ENCODE measurements around the gene IFT122.
"Not testable (repeated sequence)": the region's sequence is repeated elsewhere in the genome, so short reads cannot be mapped to it uniquely, and the experiment has no call there.

The IFT122 gene

GRCh38 chr3:129543156-129543790, 103.2 kb downstream of the IFT122 start, which contains the start of gene H1-8:
TSS of gene H1-8 (plus strand) at chr3:129543175. CDS start at chr3:129543219, 44 bp downstream.
- Histone ChIP-seq H2AK5ac (ENCODE audit: low read length) (no peak within 1 kb of the TSS), H3K27ac (ENCODE audit: low read depth, low read length) (no peak within 1 kb of the TSS), H3K56ac (ENCODE audit: low read length) (no peak within 1 kb of the TSS), H3K18ac (ENCODE audit: low read length) (no peak within 1 kb of the TSS), H3K36me3 (ENCODE audit: control insufficient read depth, insufficient read depth, low read length) (no peaks in the 10 kb centered on the region), H3K23ac (ENCODE audit: low read length) (no peak within 1 kb of the TSS), H2BK120ac (ENCODE audit: low read depth, low read length) (no peak within 1 kb of the TSS), H3K27me3 (ENCODE audit: insufficient read depth, low read length, poor library complexity) (no peaks in the 10 kb centered on the region), H3K79me1 (ENCODE audit: low read length) (no peaks in the 10 kb centered on the region), H4K8ac (ENCODE audit: low read depth, low read length) (no peak within 1 kb of the TSS), H3K79me2 (ENCODE audit: control insufficient read depth, insufficient read depth, low read length) (no peaks in the 10 kb centered on the region), H3K4ac (ENCODE audit: low read depth, low read length) (no peak within 1 kb of the TSS), H3K4me1 (ENCODE audit: control insufficient read depth, low read depth, low read length) (no peaks in the 10 kb centered on the region), H3K4me2 (ENCODE audit: low read length) (no peak within 1 kb of the TSS), H3K9ac (ENCODE audit: low read length) (no peak within 1 kb of the TSS), H3K4me3 (ENCODE audit: low read length) (no peak within 1 kb of the TSS), H2BK15ac (replicated peaks; ENCODE audit: low read depth) (no peak within 1 kb of the TSS), H4K5ac (ENCODE audit: low read length) (no peak within 1 kb of the TSS), H2BK5ac (ENCODE audit: low read length) (no peak within 1 kb of the TSS)
- DNase-seq = no peak
- WGBS (ENCODE audit: extremely low coverage, insufficient coverage, low lambda C conversion rate) = no CpG with 5 or more reads among the region's 16 CpGs

- H3K4me2 ChIP-seq (ENCODE audit: low read length) = no peak overlapping the region
Measured at GRCh38 chr3:129543999-129544398, 104.0 kb downstream of the IFT122 start.

GRCh38 chr3:129545951-129546350, 105.9 kb downstream of the IFT122 start:
- H2BK120ac ChIP-seq (ENCODE audit: low read depth, low read length); H3K27me3 ChIP-seq (ENCODE audit: insufficient read depth, low read length, poor library complexity); H3K4me1 ChIP-seq (ENCODE audit: control insufficient read depth, low read depth, low read length); H3K36me3 ChIP-seq (ENCODE audit: control insufficient read depth, insufficient read depth, low read length); H3K79me2 ChIP-seq (ENCODE audit: control insufficient read depth, insufficient read depth, low read length); H3K9ac ChIP-seq (ENCODE audit: low read length); H3K27ac ChIP-seq (ENCODE audit: low read depth, low read length); DNase-seq; H2BK5ac ChIP-seq (ENCODE audit: low read length); H4K5ac ChIP-seq (ENCODE audit: low read length); H3K4me2 ChIP-seq (ENCODE audit: low read length); H3K4ac ChIP-seq (ENCODE audit: low read depth, low read length); H2BK15ac ChIP-seq (replicated peaks; ENCODE audit: low read depth); H3K79me1 ChIP-seq (ENCODE audit: low read length); H3K56ac ChIP-seq (ENCODE audit: low read length); H4K8ac ChIP-seq (ENCODE audit: low read depth, low read length); H3K4me3 ChIP-seq (ENCODE audit: low read length); H3K23ac ChIP-seq (ENCODE audit: low read length); H2AK5ac ChIP-seq (ENCODE audit: low read length); H3K18ac ChIP-seq (ENCODE audit: low read length): not testable (repeated sequence)
- WGBS (ENCODE audit: extremely low coverage, insufficient coverage, low lambda C conversion rate) = no CpG with 5 or more reads among the region's 3 CpGs

More at GRCh38 chr3:129543999-129544398, 104.0 kb downstream of the IFT122 start:
- no peak for DNase-seq
- no peak overlapping the region for H3K18ac ChIP-seq (ENCODE audit: low read length)
- no peak overlapping the region for H3K23ac ChIP-seq (ENCODE audit: low read length)
- no peak overlapping the region for H2BK120ac ChIP-seq (ENCODE audit: low read depth, low read length)
- H2AK5ac ChIP-seq (ENCODE audit: low read length) = no peak overlapping the region
- H3K4ac ChIP-seq (ENCODE audit: low read depth, low read length) = no peak overlapping the region
- H3K27me3 ChIP-seq (ENCODE audit: insufficient read depth, low read length, poor library complexity) = no peaks in the 10 kb centered on the region
- H4K8ac ChIP-seq (ENCODE audit: low read depth, low read length) = no peak overlapping the region
- H2BK5ac ChIP-seq (ENCODE audit: low read length) = no peak overlapping the region
- H3K56ac ChIP-seq (ENCODE audit: low read length) = no peak overlapping the region
- no peaks in the 10 kb centered on the region for H3K79me1 ChIP-seq (ENCODE audit: low read length)
- no peaks in the 10 kb centered on the region for H3K36me3 ChIP-seq (ENCODE audit: control insufficient read depth, insufficient read depth, low read length)
- H3K4me1 ChIP-seq (ENCODE audit: control insufficient read depth, low read depth, low read length) = no peaks in the 10 kb centered on the region
- no peak overlapping the region for H4K5ac ChIP-seq (ENCODE audit: low read length)
- H3K9ac ChIP-seq (ENCODE audit: low read length) = no peak overlapping the region
- H2BK15ac ChIP-seq (replicated peaks; ENCODE audit: low read depth) = no peak overlapping the region
- WGBS (ENCODE audit: extremely low coverage, insufficient coverage, low lambda C conversion rate) = no CpG with 5 or more reads among the region's 9 CpGs
- H3K4me3 ChIP-seq (ENCODE audit: low read length) = no peak overlapping the region
- H3K79me2 ChIP-seq (ENCODE audit: control insufficient read depth, insufficient read depth, low read length) = no peaks in the 10 kb centered on the region
- no peak overlapping the region for H3K27ac ChIP-seq (ENCODE audit: low read depth, low read length)

- WGBS (ENCODE audit: extremely low coverage, insufficient coverage, low lambda C conversion rate) = no CpG with 5 or more reads among the region's 24 CpGs
- no peak for DNase-seq
- no peak overlapping the region for H2BK120ac ChIP-seq (ENCODE audit: low read depth, low read length)
- H3K9ac ChIP-seq (ENCODE audit: low read length) = no peak overlapping the region
- no peak overlapping the region for H4K8ac ChIP-seq (ENCODE audit: low read depth, low read length)
- H2AK5ac ChIP-seq (ENCODE audit: low read length) = no peak overlapping the region
- H4K5ac ChIP-seq (ENCODE audit: low read length) = no peak overlapping the region
- no peak overlapping the region for H3K4ac ChIP-seq (ENCODE audit: low read depth, low read length)
- no peak overlapping the region for H3K4me2 ChIP-seq (ENCODE audit: low read length)
- no peaks in the 10 kb centered on the region for H3K4me1 ChIP-seq (ENCODE audit: control insufficient read depth, low read depth, low read length)
- no peak overlapping the region for H3K56ac ChIP-seq (ENCODE audit: low read length)
- no peaks in the 10 kb centered on the region for H3K79me2 ChIP-seq (ENCODE audit: control insufficient read depth, insufficient read depth, low read length)
- no peak overlapping the region for H3K4me3 ChIP-seq (ENCODE audit: low read length)
- no peak overlapping the region for H3K23ac ChIP-seq (ENCODE audit: low read length)
- no peak overlapping the region for H3K18ac ChIP-seq (ENCODE audit: low read length)
- H3K79me1 ChIP-seq (ENCODE audit: low read length) = no peaks in the 10 kb centered on the region
- no peak overlapping the region for H2BK15ac ChIP-seq (replicated peaks; ENCODE audit: low read depth)
- no peak overlapping the region for H3K27ac ChIP-seq (ENCODE audit: low read depth, low read length)
- H3K36me3 ChIP-seq (ENCODE audit: control insufficient read depth, insufficient read depth, low read length) = no peaks in the 10 kb centered on the region
- no peak overlapping the region for H2BK5ac ChIP-seq (ENCODE audit: low read length)
- H3K27me3 ChIP-seq (ENCODE audit: insufficient read depth, low read length, poor library complexity) = no peaks in the 10 kb centered on the region
Measured at GRCh38 chr3:129547241-129547640, 107.2 kb downstream of the IFT122 start.

- no peak overlapping the region for H2BK5ac ChIP-seq (ENCODE audit: low read length)
- H3K4ac ChIP-seq (ENCODE audit: low read depth, low read length) = no peak overlapping the region
- H4K5ac ChIP-seq (ENCODE audit: low read length) = no peak overlapping the region
- no peaks in the 10 kb centered on the region for H3K79me1 ChIP-seq (ENCODE audit: low read length)
- no peak overlapping the region for H3K18ac ChIP-seq (ENCODE audit: low read length)
- DNase-seq = no peak
- WGBS (ENCODE audit: extremely low coverage, insufficient coverage, low lambda C conversion rate) = no CpG with 5 or more reads among the region's 19 CpGs
- no peaks in the 10 kb centered on the region for H3K36me3 ChIP-seq (ENCODE audit: control insufficient read depth, insufficient read depth, low read length)
- H3K23ac ChIP-seq (ENCODE audit: low read length) = no peak overlapping the region
- H3K56ac ChIP-seq (ENCODE audit: low read length) = no peak overlapping the region
- H3K4me3 ChIP-seq (ENCODE audit: low read length) = no peak overlapping the region
- H3K4me2 ChIP-seq (ENCODE audit: low read length) = no peak overlapping the region
- H2AK5ac ChIP-seq (ENCODE audit: low read length) = no peak overlapping the region
- no peak overlapping the region for H3K27ac ChIP-seq (ENCODE audit: low read depth, low read length)
- no peak overlapping the region for H2BK15ac ChIP-seq (replicated peaks; ENCODE audit: low read depth)
- no peaks in the 10 kb centered on the region for H3K79me2 ChIP-seq (ENCODE audit: control insufficient read depth, insufficient read depth, low read length)
- H4K8ac ChIP-seq (ENCODE audit: low read depth, low read length) = no peak overlapping the region
- no peaks in the 10 kb centered on the region for H3K27me3 ChIP-seq (ENCODE audit: insufficient read depth, low read length, poor library complexity)
- H2BK120ac ChIP-seq (ENCODE audit: low read depth, low read length) = no peak overlapping the region
- peaks cover 8% of the 10 kb centered on the region for H3K4me1 ChIP-seq (ENCODE audit: control insufficient read depth, low read depth, low read length)
- H3K9ac ChIP-seq (ENCODE audit: low read length) = no peak overlapping the region
Measured at GRCh38 chr3:129548104-129548965, 108.3 kb downstream of the IFT122 start.

All from mesendoderm (in vitro differentiated cells).